Thyroid gland (tissue), 4 donors: ENCODE measurements around the gene HTD2. TPM values are rescaled to one million over a fixed set of nuclear protein-coding genes. Genes with fewer than 3 reads are reported as not detected.
"Not testable (repeated sequence)": the region's sequence is repeated elsewhere in the genome, so short reads cannot be mapped to it uniquely, and the experiment has no call there.

ENCODE experiments used
- DNase-seq, 2 donors: peaks; one replicate each; pipeline ENCODE4 v3.0.0-alpha.2; 2019
- H3K27ac ChIP-seq, 3 donors: fragments of 200-600 bp; sonication (generic); 1 replicate in 2 of 3; 2 replicates in 1 of 3; pipeline ENCODE4 v1.5.1; 2016 to 2019; ENCODE audit warnings: mild to moderate bottlenecking in 1 of 3, moderate library complexity in 1 of 3
- H3K27me3 ChIP-seq: fragments of 200-600 bp; sonication (generic); one replicate; pipeline ENCODE4 v1.5.1; 2019
- H3K36me3 ChIP-seq, 2 donors: fragments of 200-600 bp; sonication (generic); one replicate each; pipeline ENCODE4 v1.5.1; 2016 to 2019
- H3K4me1 ChIP-seq, 2 donors: fragments of 200-600 bp; sonication (generic); one replicate each; pipeline ENCODE4 v1.5.1; 2017 to 2019
- H3K4me3 ChIP-seq, 3 donors: fragments of 200-600 bp; sonication (generic); replicated peaks in 1 of 3; 1 replicate in 2 of 3; 2 replicates in 1 of 3; pipeline ENCODE4 v1.5.1; 2016; ENCODE audit warnings: mild to moderate bottlenecking in 1 of 3
- H3K9me3 ChIP-seq: fragments of 200-600 bp; sonication (generic); one replicate; pipeline ENCODE4 v1.5.1; 2017
- POLR2A ChIP-seq, 2 donors: fragments of 450-650 bp; IDR thresholded peaks; one replicate each; pipeline ENCODE4 v1.6.1; 2017; ENCODE audit warnings: antibody characterized with exemption in 2 of 2, mild to moderate bottlenecking in 2 of 2, moderate library complexity in 1 of 2
- WGBS, 2 donors: methylation state at CpG; one replicate each; pipeline ENCODE4 v1.1.5; 2017; 5-methylcytosine and 5-hydroxymethylcytosine counted together
- intact Hi-C: fragments of 100-400 bp; cut with DNase I; formaldehyde crosslinking; loops from one replicate; pipeline ENCODE4 v1.15.1; 2023
- total RNA-seq, 4 donors: library from RNA; depleted of rRNA; stranded (reverse); fragments of >200 nt; gene quantifications; one replicate each; pipeline ENCODE4 v1.2.3, GENCODE V29; 2016
- TF ChIP-seq, protein P1 (sequence below), 6 experiments: fragments of 200-600 bp in 3 of 6; fragments of 450-650 bp in 3 of 6; sonication (generic) in 3 of 6; IDR thresholded peaks; one replicate each; pipeline ENCODE4 v1.5.1; 2016 to 2019; ENCODE audit warnings: antibody characterized with exemption in 6 of 6, mild to moderate bottlenecking in 2 of 6, inconsistent platforms in 1 of 6, moderate library complexity in 1 of 6

The HTD2 gene
- total RNA-seq, 4 donors from 2014 or later: 8.4 to 19.8 (median 18.6) TPM

DNA sequence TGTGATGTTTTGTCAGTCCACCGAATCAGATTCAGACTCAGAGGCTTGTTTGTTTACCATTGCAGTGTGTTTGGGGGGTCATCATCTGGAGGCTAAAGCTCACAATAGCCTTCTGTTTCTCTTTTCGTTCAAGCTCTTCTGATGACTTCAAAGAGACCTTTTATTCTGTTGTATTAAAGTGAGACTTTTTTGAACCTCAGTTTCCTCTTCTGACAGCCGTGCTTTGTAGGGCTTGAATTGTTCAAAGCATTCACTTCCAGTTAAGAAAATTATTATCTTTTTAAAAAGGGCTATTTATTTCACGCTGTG, 27.6 kb downstream of the HTD2 start:
- peaks cover 48 to 64% of the 10 kb centered on the region in 2 donors for H3K4me1 ChIP-seq
- H3K27me3 ChIP-seq: no peaks in the 10 kb centered on the region
- H3K36me3 ChIP-seq: no peaks in the 10 kb centered on the region
- 18 to 21% methylated on average over 4 of the region's 4 CpGs for WGBS, 2 donors
- peak overlapping the region in 2 of 3 donors; percentile 61 to 80 for H3K4me3 ChIP-seq
- peak overlapping the region; percentile 77 to 96 (median 91) for H3K27ac ChIP-seq
- no peak for DNase-seq
- TF ChIP-seq POLR2A (IDR thresholded peaks at IDR 0.05): no peak
- TF ChIP-seq, protein P1, sequence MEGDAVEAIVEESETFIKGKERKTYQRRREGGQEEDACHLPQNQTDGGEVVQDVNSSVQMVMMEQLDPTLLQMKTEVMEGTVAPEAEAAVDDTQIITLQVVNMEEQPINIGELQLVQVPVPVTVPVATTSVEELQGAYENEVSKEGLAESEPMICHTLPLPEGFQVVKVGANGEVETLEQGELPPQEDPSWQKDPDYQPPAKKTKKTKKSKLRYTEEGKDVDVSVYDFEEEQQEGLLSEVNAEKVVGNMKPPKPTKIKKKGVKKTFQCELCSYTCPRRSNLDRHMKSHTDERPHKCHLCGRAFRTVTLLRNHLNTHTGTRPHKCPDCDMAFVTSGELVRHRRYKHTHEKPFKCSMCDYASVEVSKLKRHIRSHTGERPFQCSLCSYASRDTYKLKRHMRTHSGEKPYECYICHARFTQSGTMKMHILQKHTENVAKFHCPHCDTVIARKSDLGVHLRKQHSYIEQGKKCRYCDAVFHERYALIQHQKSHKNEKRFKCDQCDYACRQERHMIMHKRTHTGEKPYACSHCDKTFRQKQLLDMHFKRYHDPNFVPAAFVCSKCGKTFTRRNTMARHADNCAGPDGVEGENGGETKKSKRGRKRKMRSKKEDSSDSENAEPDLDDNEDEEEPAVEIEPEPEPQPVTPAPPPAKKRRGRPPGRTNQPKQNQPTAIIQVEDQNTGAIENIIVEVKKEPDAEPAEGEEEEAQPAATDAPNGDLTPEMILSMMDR (IDR thresholded peaks at IDR 0.05): no peak
- no peaks in the 10 kb centered on the region for H3K9me3 ChIP-seq
- intact Hi-C loops: no loop called here

GRCh38 chr3:58334506-58334884, 28.2 kb downstream of the HTD2 start:
- Histone ChIP-seq H3K36me3 (no peaks in the 10 kb centered on the region), H3K27me3 (no peaks in the 10 kb centered on the region), H3K9me3 (no peaks in the 10 kb centered on the region), H3K4me1 (peaks cover 50 to 64% of the 10 kb centered on the region in 2 donors), H3K4me3 (peak overlapping the region in 2 of 3 donors; percentile 61 to 80), H3K27ac (peak overlapping the region; percentile 77 to 96 (median 91))
- TF ChIP-seq, protein P1 (IDR thresholded peaks at IDR 0.05): no peak
- no peak for TF ChIP-seq POLR2A (IDR thresholded peaks at IDR 0.05)
- DNase-seq: no peak
- WGBS, 2 donors: 62 to 74% methylated on average over 1 of the region's 1 CpG
- intact Hi-C loops: no loop called here

GRCh38 chr3:58335652-58335947, 29.3 kb downstream of the HTD2 start:
- H3K4me1 ChIP-seq: peaks cover 55% of the 10 kb centered on the region in 2 donors
- no peak for DNase-seq
- no peak overlapping the region for H3K4me3 ChIP-seq
- TF ChIP-seq POLR2A (IDR thresholded peaks at IDR 0.05): no peak
- TF ChIP-seq, protein P1 (IDR thresholded peaks at IDR 0.05): no peak
- no peaks in the 10 kb centered on the region for H3K36me3 ChIP-seq
- intact Hi-C loops: no loop called here
- WGBS, 2 donors: 28 to 59% methylated on average over 1 of the region's 1 CpG
- no peaks in the 10 kb centered on the region for H3K9me3 ChIP-seq
- peak overlapping the region; percentile 48 to 96 (median 77) for H3K27ac ChIP-seq
- H3K27me3 ChIP-seq: no peaks in the 10 kb centered on the region

- intact Hi-C loops: no loop called here
- peak overlapping the region in 2 of 3 donors; percentile 8 to 49 for H3K27ac ChIP-seq
- WGBS, 2 donors: 96 to 97% methylated on average over 3 of the region's 3 CpGs
- H3K4me1 ChIP-seq: peaks cover 56 to 57% of the 10 kb centered on the region in 2 donors
- no peak overlapping the region for H3K4me3 ChIP-seq
- no peaks in the 10 kb centered on the region for H3K27me3 ChIP-seq
- TF ChIP-seq, protein P1 (IDR thresholded peaks at IDR 0.05): no peak
- no peak for TF ChIP-seq POLR2A (IDR thresholded peaks at IDR 0.05)
- no peak for DNase-seq
- H3K9me3 ChIP-seq: no peaks in the 10 kb centered on the region
- H3K36me3 ChIP-seq: peaks cover 0 to 2% of the 10 kb centered on the region in 2 donors
Measured at GRCh38 chr3:58336135-58336882, 30.0 kb downstream of the HTD2 start.

DNA sequence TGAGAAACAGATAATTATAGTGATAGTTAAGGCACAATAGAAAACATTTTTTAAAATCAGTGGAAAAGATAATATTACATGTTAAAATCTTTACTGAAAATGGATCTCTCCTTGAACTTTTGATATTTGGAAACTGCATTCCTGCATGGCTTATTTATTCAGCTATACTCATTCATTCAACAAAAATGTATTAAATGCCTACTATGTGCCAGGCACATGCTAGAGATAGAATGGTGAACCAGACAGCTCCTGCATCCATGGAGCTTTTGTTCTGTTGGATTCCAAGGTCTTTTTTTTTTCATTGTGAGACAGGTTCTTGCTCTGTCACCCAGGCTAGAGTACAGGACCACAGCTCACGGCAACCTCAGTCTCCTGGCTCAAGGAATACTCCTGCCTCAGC, 30.9 kb downstream of the HTD2 start:
- Histone ChIP-seq H3K4me3 (no peak overlapping the region), H3K36me3 (peaks cover 0 to 3% of the 10 kb centered on the region in 2 donors), H3K27me3 (no peaks in the 10 kb centered on the region), H3K4me1 (peaks cover 49 to 52% of the 10 kb centered on the region in 2 donors), H3K27ac (peak overlapping the region; percentile 8 to 43 (median 38)), H3K9me3 (no peaks in the 10 kb centered on the region)
- DNase-seq: no peak
- 83 to 100% methylated on average over 1 of the region's 1 CpG for WGBS, 2 donors
- intact Hi-C loops: no loop called here
- no peak for TF ChIP-seq POLR2A (IDR thresholded peaks at IDR 0.05)
- TF ChIP-seq, protein P1 (IDR thresholded peaks at IDR 0.05): no peak

DNA sequence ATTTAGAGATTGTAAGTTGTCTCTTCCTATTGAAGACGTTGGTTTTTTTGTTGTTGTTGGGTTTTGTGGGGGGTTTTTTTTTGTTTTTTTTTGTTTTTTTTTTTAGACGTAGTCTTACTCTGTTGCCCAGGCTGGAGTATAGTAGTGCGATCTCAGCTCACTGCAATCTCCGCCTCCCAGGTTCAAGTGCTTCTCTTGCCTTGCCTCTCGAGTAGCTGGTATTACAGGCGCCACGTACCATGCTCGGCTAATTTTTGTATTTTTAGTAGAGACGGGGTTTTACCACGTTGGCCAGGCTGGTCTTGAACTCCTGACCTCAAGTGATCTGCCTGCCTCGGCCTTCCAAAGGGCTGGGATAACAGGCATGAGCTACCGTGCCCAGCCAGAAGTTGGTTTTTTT, 32.8 kb downstream of the HTD2 start:
- DNase-seq: peak; percentile 83 to 84
- Histone ChIP-seq H3K27ac (peak overlapping the region; percentile 48 to 72 (median 48)), H3K4me1 (peaks cover 58 to 61% of the 10 kb centered on the region in 2 donors)
- H3K9me3 ChIP-seq, intact Hi-C loops, H3K4me3 ChIP-seq, H3K36me3 ChIP-seq, H3K27me3 ChIP-seq: not testable (repeated sequence)
- WGBS, 2 donors: 34 to 65% methylated on average over 12 of the region's 12 CpGs
